ENCODE measurements around the gene STX18. TPM values are rescaled to one million over a fixed set of nuclear protein-coding genes. Genes with fewer than 3 reads are reported as not detected.

Gene STX18
- total and polyA plus RNA-seq, 3 experiments from 2014 or later: 24.7 to 27.1 (median 25.2) TPM

DNA sequence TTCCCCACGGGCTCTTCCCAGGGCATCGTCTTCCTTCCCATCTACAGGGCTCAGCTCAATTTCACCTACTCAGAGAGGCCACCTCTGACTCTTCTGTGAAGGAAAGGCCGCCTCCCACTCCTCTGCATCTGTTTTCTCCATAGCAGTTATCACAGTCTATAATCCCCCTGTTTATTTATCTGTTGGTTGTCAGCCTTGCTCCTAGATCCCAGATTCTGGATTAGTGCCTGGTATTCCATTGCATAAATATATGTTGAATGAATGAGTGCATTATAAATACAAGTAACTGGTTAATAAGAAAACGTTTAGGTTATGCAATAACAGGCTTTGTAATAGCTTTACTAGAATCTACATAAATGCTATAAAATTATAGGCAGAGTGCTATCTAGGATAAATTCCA, 102.1 kb downstream of the STX18 start:
- no peak for DNase-seq
- peaks cover 0 to 1% (median 0%) of the 10 kb centered on the region in 3 donors for H3K4me1 Mint-ChIP-seq
- H3K27ac ChIP-seq (ENCODE audit: low read depth, low read length): no peak overlapping the region
- H3K9me3 ChIP-seq (ENCODE audit: low read length): no peaks in the 10 kb centered on the region
- peaks cover 0 to 54% (median 11%) of the 10 kb centered on the region in 3 donors for H3K36me3 Mint-ChIP-seq
- no peaks in the 10 kb centered on the region for H3K27me3 ChIP-seq (ENCODE audit: insufficient read depth, low read length, poor library complexity, severe bottlenecking)
- H3K27ac Mint-ChIP-seq: peak overlapping the region in 1 of 8 donors; percentile 41
- H3K4me3 ChIP-seq (ENCODE audit: low read length): no peak overlapping the region
- ChIA-PET POLR2A (no interaction called here), CTCF (interaction anchor here (0.9 to 1.1 kb wide), 2 partner anchors 180 to 188 kb away, joined by 3 to 4 read pairs; no protein-coding TSS in a partner anchor)
- peaks cover 8% of the 10 kb centered on the region for H3K36me3 ChIP-seq (ENCODE audit: insufficient read depth, low read length)
- no peak overlapping the region for H3K4me3 Mint-ChIP-seq
- no peaks in the 10 kb centered on the region for H3K9me3 Mint-ChIP-seq
- H3K27me3 Mint-ChIP-seq: peaks cover 0 to 1% of the 10 kb centered on the region in 2 donors
- H3K4me1 ChIP-seq (ENCODE audit: insufficient read depth, low read length): no peaks in the 10 kb centered on the region

DNA sequence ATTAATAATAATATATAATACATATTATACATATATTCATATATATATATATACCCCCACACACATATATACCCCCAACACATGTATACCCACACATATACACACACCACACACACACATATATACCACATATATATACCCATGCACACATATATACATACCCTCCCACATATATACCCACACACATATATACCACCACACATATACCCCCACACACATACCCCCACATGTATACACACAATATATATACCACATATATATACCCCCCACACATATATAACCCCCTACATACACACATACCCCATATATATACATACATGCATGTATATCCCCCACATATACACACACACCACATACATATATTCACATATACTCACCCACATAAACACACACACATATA, 103.0 kb downstream of the STX18 start:
- Histone ChIP-seq H3K36me3 (ENCODE audit: insufficient read depth, low read length) (peaks cover 8% of the 10 kb centered on the region), H3K27ac (ENCODE audit: low read depth, low read length) (no peak overlapping the region), H3K9me3 (ENCODE audit: low read length) (no peaks in the 10 kb centered on the region), H3K4me1 (ENCODE audit: insufficient read depth, low read length) (no peaks in the 10 kb centered on the region), H3K27me3 (ENCODE audit: insufficient read depth, low read length, poor library complexity, severe bottlenecking) (no peaks in the 10 kb centered on the region), H3K4me3 (ENCODE audit: low read length) (no peak overlapping the region)
- CTCF ChIA-PET: no interaction called here
- no peaks in the 10 kb centered on the region for H3K9me3 Mint-ChIP-seq
- H3K27me3 Mint-ChIP-seq: no peaks in the 10 kb centered on the region
- H3K4me3 Mint-ChIP-seq: no peak overlapping the region
- no peak for DNase-seq
- H3K36me3 Mint-ChIP-seq: peaks cover 0 to 56% (median 13%) of the 10 kb centered on the region in 3 donors
- peaks cover 0 to 1% (median 0%) of the 10 kb centered on the region in 3 donors for H3K4me1 Mint-ChIP-seq
- peak overlapping the region in 1 of 8 donors; percentile 5 for H3K27ac Mint-ChIP-seq
- POLR2A ChIA-PET: no interaction called here

- Histone ChIP-seq H3K9me3 (ENCODE audit: low read length) (no peaks in the 10 kb centered on the region), H3K4me1 (ENCODE audit: insufficient read depth, low read length) (no peaks in the 10 kb centered on the region), H3K36me3 (ENCODE audit: insufficient read depth, low read length) (peaks cover 8% of the 10 kb centered on the region), H3K27me3 (ENCODE audit: insufficient read depth, low read length, poor library complexity, severe bottlenecking) (no peaks in the 10 kb centered on the region), H3K4me3 (ENCODE audit: low read length) (no peak overlapping the region), H3K27ac (ENCODE audit: low read depth, low read length) (no peak overlapping the region)
- Mint-ChIP-seq H3K36me3 (peaks cover 0 to 59% (median 12%) of the 10 kb centered on the region in 3 donors), H3K4me3 (no peak overlapping the region), H3K27ac (no peak overlapping the region), H3K27me3 (no peaks in the 10 kb centered on the region), H3K9me3 (no peaks in the 10 kb centered on the region), H3K4me1 (peaks cover 0 to 1% (median 0%) of the 10 kb centered on the region in 3 donors)
- ChIA-PET POLR2A (no interaction called here), CTCF (interaction anchor here (2.5 kb wide), 1 partner anchor 178 kb away, joined by 9 read pairs; no protein-coding TSS in a partner anchor)
- no peak for DNase-seq
Observed at GRCh38 chr4:4437798-4438470, 103.9 kb downstream of the STX18 start.

DNA sequence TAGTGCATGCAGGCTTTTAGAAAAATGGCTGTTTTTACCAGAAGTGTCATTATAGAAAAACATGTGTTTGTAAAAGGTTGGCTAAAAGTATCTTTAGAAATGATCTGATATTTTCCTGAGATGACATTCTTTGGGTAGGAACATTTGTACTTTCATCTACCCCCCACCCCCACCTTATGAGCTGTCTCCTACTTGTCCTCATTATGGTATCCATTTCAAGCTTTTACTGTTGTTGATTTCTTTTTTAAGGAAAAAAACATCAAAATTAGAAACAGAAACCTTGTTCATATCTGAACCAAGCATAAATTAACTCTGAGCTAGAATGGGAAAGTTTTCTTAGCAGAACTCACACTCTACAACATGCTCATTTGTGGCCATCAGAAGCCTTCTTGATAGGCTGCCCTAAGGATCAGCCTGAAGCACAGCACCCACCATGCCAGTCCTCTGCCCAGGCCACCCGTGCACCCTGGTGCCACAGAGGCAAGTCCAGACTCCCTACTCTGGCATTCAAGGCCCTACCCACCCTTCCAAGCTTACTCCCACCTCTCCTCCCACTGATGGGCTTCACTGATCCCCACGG, 105.5 kb downstream of the STX18 start:
- Histone ChIP-seq H3K36me3 (ENCODE audit: insufficient read depth, low read length) (peaks cover 8% of the 10 kb centered on the region), H3K27me3 (ENCODE audit: insufficient read depth, low read length, poor library complexity, severe bottlenecking) (no peaks in the 10 kb centered on the region), H3K4me3 (ENCODE audit: low read length) (no peak overlapping the region), H3K27ac (ENCODE audit: low read depth, low read length) (no peak overlapping the region), H3K9me3 (ENCODE audit: low read length) (no peaks in the 10 kb centered on the region), H3K4me1 (ENCODE audit: insufficient read depth, low read length) (no peaks in the 10 kb centered on the region)
- peak overlapping the region in 4 of 8 donors; percentile 34 to 75 (median 48) for H3K27ac Mint-ChIP-seq
- H3K36me3 Mint-ChIP-seq: peaks cover 0 to 60% (median 8%) of the 10 kb centered on the region in 3 donors
- CTCF ChIA-PET: interaction anchor here (2.5 kb wide), 1 partner anchor 177 kb away, joined by 9 read pairs; no protein-coding TSS in a partner anchor
- H3K9me3 Mint-ChIP-seq: no peaks in the 10 kb centered on the region
- POLR2A ChIA-PET: no interaction called here
- no peak overlapping the region for H3K4me3 Mint-ChIP-seq
- H3K4me1 Mint-ChIP-seq: no peaks in the 10 kb centered on the region
- H3K27me3 Mint-ChIP-seq: no peaks in the 10 kb centered on the region
- no peak for DNase-seq

DNA sequence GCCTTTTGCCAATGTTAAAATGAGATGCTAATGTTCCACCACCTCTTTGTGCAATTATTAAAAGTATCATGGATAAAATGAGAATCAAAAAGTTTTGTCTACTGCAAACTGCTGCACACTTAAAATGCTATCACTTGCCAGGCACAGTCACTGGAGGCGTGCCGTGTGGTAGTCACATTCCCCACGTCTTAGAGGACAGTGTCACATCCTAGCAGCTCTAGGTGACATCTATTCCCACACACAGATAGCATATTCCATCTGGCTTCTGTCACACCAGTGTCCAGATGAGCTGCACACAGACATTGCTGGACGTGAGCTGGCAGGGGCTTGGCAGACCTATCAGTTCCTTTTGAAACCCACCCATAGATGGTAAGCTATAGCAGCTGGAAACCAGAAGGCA, 107.9 kb downstream of the STX18 start:
- H3K4me1 Mint-ChIP-seq: peaks cover 6 to 8% (median 7%) of the 10 kb centered on the region in 3 donors
- POLR2A ChIA-PET: no interaction called here
- H3K4me3 Mint-ChIP-seq: no peak overlapping the region
- no peaks in the 10 kb centered on the region for H3K27me3 ChIP-seq (ENCODE audit: insufficient read depth, low read length, poor library complexity, severe bottlenecking)
- H3K9me3 Mint-ChIP-seq: no peaks in the 10 kb centered on the region
- no peaks in the 10 kb centered on the region for H3K27me3 Mint-ChIP-seq
- no peak overlapping the region for H3K4me3 ChIP-seq (ENCODE audit: low read length)
- H3K36me3 ChIP-seq (ENCODE audit: insufficient read depth, low read length): peaks cover 8% of the 10 kb centered on the region
- H3K27ac Mint-ChIP-seq: peak overlapping the region in 1 of 8 donors; percentile 17
- no peak for DNase-seq
- H3K4me1 ChIP-seq (ENCODE audit: insufficient read depth, low read length): no peaks in the 10 kb centered on the region
- H3K9me3 ChIP-seq (ENCODE audit: low read length): no peaks in the 10 kb centered on the region
- H3K27ac ChIP-seq (ENCODE audit: low read depth, low read length): no peak overlapping the region
- CTCF ChIA-PET: interaction anchor here (0.7 to 1.1 kb wide), 2 partner anchors 46 to 174 kb away, joined by 3 read pairs; no protein-coding TSS in a partner anchor
- peaks cover 0 to 60% (median 8%) of the 10 kb centered on the region in 3 donors for H3K36me3 Mint-ChIP-seq

- peak overlapping the region in 4 of 8 donors; percentile 17 to 47 (median 32) for H3K27ac Mint-ChIP-seq
- peaks cover 0 to 54% (median 6%) of the 10 kb centered on the region in 3 donors for H3K36me3 Mint-ChIP-seq
- no peaks in the 10 kb centered on the region for H3K27me3 ChIP-seq (ENCODE audit: insufficient read depth, low read length, poor library complexity, severe bottlenecking)
- H3K4me3 ChIP-seq (ENCODE audit: low read length): no peak overlapping the region
- H3K4me1 Mint-ChIP-seq: peaks cover 6 to 8% (median 7%) of the 10 kb centered on the region in 3 donors
- no peaks in the 10 kb centered on the region for H3K9me3 ChIP-seq (ENCODE audit: low read length)
- H3K4me1 ChIP-seq (ENCODE audit: insufficient read depth, low read length): no peaks in the 10 kb centered on the region
- ChIA-PET CTCF (interaction anchor here (1.0 to 3.4 kb wide), 3 partner anchors 30 to 173 kb away, joined by 3 to 25 read pairs (median 3); no protein-coding TSS in a partner anchor), POLR2A (no interaction called here)
- H3K9me3 Mint-ChIP-seq: no peaks in the 10 kb centered on the region
- H3K36me3 ChIP-seq (ENCODE audit: insufficient read depth, low read length): peaks cover 3% of the 10 kb centered on the region
- H3K27ac ChIP-seq (ENCODE audit: low read depth, low read length): no peak overlapping the region
- no peak for DNase-seq
- H3K4me3 Mint-ChIP-seq: no peak overlapping the region
- no peaks in the 10 kb centered on the region for H3K27me3 Mint-ChIP-seq
Observed at GRCh38 chr4:4432341-4433125, 109.3 kb downstream of the STX18 start.

DNA sequence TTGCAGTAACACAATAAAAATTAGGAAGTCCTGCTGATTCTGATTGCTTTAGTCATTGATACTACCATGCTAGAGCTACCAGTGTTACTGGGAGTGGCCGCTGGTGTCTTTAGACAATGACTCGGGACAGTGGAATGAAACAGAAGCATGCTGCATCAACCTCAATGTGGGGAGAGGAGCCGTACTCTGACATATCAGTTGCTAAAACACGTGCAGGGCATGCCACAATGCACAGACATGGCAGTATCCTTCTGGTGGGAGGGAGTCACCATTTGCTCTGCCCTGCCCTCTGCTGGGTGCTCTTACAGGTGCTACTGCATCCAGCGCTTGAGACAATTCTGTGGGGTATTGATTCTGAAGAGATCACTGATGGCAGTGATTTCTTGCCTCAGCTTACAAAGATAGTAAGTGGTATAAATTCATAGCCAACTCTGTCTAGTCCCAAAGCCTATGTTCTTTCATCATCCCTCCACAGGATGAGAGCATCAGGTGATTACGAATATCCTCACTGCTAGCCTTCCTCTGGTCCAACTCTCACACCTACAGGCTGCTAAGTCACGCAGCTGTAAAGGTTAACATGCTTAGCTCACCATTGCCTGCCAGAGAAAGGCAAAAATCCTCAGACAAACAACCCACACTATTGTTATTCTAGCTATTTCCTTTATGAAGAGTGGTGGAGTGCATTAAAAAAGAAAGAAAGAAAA, 111.2 kb downstream of the STX18 start:
- peak; percentile 26 to 75 (median 35) for DNase-seq
- CTCF ChIA-PET: interaction anchor here (0.9 to 3.4 kb wide), 12 partner anchors 9 to 183 kb away, joined by 3 to 25 read pairs (median 5); partner anchors contain the start of gene TMEM128
- Mint-ChIP-seq H3K36me3 (peaks cover 0 to 51% (median 3%) of the 10 kb centered on the region in 3 donors), H3K4me1 (peaks cover 6 to 8% (median 7%) of the 10 kb centered on the region in 3 donors), H3K9me3 (no peaks in the 10 kb centered on the region), H3K27me3 (no peaks in the 10 kb centered on the region), H3K27ac (peak overlapping the region in 3 of 8 donors; percentile 2 to 54 (median 25)), H3K4me3 (no peak overlapping the region)
- H3K9me3 ChIP-seq (ENCODE audit: low read length): no peaks in the 10 kb centered on the region
- H3K4me1 ChIP-seq (ENCODE audit: insufficient read depth, low read length): no peaks in the 10 kb centered on the region
- POLR2A ChIA-PET: interaction anchor here (0.8 kb wide), 1 partner anchor 162 kb away, joined by 4 read pairs; no protein-coding TSS in a partner anchor
- no peak overlapping the region for H3K4me3 ChIP-seq (ENCODE audit: low read length)
- no peaks in the 10 kb centered on the region for H3K27me3 ChIP-seq (ENCODE audit: insufficient read depth, low read length, poor library complexity, severe bottlenecking)
- H3K27ac ChIP-seq (ENCODE audit: low read depth, low read length): no peak overlapping the region
- no peaks in the 10 kb centered on the region for H3K36me3 ChIP-seq (ENCODE audit: insufficient read depth, low read length)
